GM18505 (cell line): Measurements from ENCODE around the gene PAK5.

Experiments used
- ATAC-seq: cut with Tn5 transposase; IDR thresholded peaks from one replicate; pipeline ENCODE4 v1.9.1; 2021; ENCODE audit not compliant: unreplicated experiment
- POLR2A ChIP-seq: IDR thresholded peaks from 4 replicates; pipeline ENCODE4 v1.6.1; 2011; ENCODE audit warnings: borderline replicate concordance; ENCODE audit not compliant: insufficient read depth, insufficient read length; ENCODE audit errors: extremely low read depth

PAK5 gene

DNA sequence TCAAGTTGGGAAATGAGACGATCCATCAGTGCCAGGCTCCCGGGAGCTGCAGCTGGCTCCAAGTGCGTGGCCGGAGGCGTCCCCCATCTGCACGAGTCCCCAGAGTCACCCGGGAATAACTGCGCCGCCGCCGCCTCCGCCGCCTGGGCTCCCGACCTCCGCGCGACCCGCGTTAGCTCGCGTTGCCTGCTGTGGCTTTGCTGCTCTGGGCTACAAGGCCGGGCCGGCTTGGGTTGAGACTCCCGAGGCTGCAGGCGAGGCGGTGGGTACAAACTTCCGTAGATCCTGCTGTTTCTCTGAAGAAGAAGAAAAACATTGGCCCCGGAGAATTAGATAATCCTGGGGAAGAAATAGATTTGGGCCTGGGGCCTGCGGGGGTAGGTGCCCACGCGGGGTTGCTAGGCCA is 331.9 kb downstream of the PAK5 start:
- no peak for ATAC-seq
- no peak for TF ChIP-seq POLR2A

DNA sequence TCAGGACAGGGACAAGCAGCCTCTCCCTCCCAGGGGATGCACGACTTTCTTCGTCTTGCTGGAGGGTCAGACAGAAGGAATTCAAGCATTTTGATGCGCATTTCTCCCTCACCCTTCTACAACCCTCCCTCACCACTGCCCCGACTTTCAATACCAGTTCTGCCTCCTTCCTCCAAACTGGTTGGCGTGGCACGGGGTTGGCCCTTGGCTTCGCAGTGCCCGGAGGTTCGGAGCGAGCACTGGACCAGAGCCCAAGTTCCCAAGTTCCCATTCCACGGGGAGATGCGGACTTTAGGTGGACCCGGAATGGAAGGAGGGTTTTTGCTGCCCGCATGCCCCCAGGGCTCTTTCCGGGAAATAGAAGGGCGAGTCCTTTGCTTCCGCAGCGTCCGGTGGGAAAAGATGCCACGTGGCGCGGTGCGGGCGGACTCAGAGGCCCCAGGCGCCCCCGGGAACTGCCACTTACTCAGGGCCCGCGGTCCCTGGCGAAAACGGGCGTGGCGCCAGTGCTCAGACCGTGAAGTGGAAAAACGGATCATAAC is 332.5 kb downstream of the PAK5 start:
- no peak for TF ChIP-seq POLR2A
- ATAC-seq = no peak

DNA sequence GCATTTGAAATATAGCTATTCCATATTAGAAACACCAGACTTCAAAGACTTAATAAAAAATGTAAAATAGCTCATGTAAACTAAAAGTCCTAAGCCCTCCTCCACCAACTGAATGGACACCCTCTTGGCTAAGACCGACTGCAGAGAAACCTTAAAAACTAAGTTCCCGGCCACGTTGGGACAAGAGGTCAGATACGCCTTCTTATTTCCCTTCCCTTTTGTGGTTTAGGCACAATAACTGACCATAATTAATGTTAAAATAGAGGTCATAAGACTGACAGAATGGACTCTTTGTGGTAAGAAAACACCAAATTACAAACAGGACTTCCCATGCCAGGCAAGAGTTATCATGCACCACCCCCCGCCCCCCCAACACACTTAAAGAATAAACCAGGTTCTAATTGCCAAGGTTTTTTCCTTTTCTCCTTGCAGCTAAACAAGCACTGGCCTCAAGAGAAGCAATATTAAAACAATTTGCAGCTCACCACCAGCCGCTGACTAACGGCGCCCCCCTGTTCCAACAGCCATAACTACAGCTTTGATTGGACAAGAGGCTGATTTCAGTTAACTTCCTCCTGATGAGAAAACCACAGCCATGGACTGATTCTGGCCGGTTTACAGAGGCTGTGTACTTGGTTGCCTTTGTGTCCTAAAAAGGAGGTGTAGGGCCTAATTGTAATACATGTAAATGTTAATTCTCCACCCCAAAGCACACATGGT is 335.2 kb downstream of the PAK5 start:
- ATAC-seq = no peak
- TF ChIP-seq POLR2A = no peak

DNA sequence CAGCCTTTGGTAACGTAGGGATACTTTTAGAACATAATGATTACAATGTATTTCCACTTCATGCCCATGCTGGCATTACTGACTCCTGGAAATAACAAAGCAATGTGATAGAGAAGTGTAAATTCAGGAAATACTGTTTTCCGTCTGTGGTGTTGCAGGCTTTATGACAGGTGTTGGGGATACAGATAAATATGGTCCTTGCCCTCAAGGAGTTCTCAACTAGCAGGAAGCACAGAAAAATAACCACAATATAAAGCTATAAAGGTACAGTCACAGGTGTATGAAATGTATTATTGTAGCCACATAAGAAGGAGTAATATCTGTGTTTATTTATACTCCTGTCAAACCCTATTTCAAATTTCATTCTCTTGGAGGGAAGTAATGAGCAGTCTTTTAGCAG is 337.4 kb downstream of the PAK5 start:
- ATAC-seq = no peak
- no peak for TF ChIP-seq POLR2A

DNA sequence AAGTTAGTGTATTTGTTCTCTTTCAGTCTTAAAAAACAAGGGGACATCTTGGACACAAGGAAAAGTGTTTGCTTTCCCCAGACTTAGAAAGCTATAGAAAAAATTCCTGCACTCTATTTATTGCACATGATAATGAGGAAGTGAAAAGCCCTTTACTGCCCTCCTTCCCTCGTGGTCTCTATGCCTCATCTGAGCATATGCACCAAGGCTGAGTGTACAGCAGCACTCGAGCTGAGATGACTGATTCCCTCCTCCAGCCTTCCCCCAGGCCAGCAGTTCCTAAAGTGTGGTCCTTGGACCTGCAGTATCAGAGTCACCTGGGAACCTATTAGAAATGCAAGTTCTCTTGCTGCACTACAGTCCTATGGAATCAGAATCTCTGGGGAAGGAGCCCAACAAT is 338.8 kb downstream of the PAK5 start:
- peak; percentile 70 for ATAC-seq
- TF ChIP-seq POLR2A = no peak

DNA sequence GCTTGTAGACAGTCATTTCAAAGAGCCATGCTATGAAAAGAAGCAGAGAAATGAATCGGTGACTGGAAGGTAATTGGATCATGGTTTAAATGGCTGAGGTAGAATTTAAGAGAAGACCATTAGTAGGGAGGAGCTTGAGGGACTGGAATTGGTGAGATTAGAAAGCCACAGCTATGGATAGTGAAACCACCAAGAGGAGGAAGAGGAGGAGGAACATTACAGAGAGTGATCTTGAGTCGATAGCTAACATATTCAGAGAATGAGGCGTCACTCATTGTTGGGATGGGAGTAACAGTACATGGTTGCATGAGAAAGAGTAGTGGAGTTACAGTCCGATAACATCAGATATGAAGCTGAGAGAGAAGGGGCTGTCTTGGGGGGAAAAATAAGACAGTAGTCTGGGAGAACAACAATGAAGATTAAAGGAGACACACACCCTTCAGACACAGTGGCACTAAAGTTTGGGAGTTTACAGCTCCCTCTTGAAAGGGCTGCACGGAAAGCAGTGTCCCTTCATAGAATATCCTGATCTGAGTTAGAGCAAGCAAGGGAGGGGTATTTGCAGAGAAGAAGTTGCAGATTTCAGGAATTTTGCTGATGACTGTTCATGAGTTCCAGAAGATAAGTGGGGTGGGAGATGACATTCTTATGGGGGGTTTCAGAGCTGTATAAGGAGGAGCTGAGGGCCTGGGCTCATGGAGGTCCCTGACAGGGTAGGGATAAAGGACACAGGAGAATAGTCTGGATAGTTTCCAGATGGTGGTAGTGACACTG is 339.6 kb downstream of the PAK5 start:
- no peak for TF ChIP-seq POLR2A
- ATAC-seq = no peak

DNA sequence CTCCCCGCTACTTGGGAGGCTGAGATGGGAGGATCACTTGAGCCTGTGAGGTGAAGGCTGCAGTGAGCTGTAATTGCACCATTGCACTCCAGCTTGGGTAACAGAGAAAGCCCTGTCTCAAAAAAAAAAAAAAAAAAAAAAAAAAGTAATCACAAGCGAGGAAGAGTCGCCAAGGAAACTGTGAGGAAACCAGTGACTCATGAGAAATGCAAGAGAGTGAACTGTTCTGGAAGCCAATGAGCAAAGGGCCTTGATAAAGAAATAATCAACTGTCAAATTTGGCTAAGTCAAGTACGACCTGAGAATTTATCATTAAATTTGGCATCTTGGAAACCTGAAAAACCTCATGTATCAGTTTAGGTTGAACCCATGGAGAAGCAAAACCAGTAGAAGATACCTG is 340.6 kb downstream of the PAK5 start:
- no peak for TF ChIP-seq POLR2A
- ATAC-seq = no peak

DNA sequence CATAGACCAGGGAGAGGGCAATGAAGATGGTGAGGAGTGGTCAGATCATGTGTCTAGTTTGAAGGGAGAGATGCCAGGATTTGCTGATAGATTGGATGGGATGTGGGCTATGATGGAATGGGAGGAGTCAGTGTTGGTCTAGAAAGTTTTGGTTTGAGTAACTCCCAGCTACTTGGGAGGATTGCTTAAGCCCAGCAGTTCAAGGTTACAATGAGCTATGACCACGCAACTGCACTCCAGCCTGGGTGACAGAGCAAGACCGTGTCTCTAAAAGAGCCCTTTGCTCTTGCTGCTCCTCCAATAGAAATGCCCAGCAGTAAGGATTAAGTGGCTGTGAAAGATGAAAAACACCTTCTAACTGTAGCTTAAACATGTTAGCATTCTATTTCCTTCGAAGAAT is 342.7 kb downstream of the PAK5 start:
- ATAC-seq = no peak
- no peak for TF ChIP-seq POLR2A

DNA sequence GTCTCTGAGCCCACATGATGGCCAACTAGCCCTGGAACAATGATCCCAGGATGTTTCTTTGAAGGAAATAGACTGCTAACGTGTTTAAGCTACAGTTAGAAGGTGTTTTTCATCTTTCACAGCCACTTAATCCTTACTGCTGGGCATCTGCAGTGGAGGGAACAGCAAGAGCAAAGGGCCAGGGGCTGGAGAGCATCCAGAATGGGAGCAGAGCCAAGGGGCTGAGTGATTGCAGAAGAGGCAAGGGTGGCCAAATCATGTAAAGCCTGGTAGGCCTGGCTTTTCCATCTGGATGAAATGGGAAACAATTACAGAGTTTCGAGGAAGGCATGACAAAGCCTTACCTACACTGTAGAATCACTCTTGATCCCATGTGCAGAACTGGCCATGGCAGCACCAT is 343.2 kb downstream of the PAK5 start:
- ATAC-seq = no peak
- no peak for TF ChIP-seq POLR2A

DNA sequence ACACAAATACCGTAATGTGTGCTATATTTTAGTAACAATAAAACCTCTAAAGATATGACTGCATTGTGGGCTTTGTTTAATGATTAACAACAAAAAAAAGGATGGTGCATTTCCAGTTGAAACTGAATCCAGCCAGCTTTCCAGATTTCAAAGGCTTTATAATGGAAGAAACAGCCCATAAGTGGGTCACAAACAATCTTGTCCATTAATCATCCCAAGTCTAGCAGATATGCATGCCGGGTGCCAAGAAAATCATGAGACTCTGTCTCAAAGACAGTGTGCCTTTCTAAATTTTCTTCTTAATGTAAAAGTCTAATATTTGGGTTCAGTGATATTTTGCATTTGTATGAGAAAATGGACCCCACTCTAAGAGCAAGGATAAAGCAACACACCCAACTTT is 345.1 kb downstream of the PAK5 start:
- ATAC-seq = no peak
- TF ChIP-seq POLR2A = no peak

DNA sequence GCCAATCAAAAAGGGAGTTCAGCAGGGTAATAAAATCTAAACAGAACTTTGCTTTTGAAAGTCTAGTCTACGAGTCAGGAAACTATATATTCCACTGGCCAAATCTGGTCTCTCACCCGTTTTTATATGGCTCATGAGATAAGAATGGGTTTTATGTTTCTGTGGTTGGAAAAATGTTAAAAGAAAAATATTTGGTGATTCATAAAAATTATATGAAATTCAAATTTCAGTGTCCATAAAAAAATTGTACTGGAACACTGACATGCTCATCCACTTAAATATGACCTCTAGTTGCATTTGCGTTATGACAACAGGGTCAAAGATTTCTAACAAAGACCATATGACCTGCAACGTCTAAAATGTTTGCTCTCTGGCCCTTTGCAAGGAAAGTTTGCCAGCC is 346.8 kb downstream of the PAK5 start:
- ATAC-seq = no peak
- no peak for TF ChIP-seq POLR2A

DNA sequence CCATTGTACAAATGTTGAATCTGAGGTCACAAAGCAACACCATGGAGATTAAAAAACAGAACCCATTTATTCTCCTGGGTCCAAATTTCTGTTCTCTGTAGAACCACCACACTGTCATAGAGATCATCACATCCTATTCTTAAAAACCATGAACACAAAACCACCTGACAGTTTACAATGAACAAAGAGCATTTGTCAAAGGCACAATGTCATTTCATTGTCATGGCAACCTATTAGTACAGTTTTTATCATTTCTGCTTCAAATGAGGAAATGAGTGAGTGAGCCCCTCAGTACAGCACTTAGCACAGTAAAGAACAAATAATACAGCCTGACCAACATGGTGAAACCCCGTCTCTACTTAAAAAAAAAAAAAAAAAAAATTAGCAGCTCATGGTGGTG is 347.6 kb downstream of the PAK5 start:
- no peak for TF ChIP-seq POLR2A
- no peak for ATAC-seq

DNA sequence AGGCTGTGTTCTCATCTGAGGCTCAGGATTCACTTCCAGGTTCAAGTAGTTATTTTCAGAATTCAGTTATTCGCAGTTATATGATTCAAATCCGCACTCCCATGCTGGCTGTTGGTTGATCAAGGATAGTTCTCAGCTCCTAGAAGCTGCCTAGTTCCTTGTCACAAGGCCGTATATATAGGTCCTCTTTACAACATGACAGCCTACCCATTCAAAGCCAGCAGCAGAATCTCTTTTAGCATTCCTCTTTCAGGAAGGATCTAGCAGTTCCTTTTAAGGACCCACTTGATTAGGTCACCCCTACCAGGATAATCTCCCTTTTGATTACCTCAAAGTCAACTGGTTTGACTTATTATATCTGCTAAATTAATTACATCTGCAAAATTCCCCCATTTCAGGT is 348.2 kb downstream of the PAK5 start:
- ATAC-seq = no peak
- TF ChIP-seq POLR2A = no peak

DNA sequence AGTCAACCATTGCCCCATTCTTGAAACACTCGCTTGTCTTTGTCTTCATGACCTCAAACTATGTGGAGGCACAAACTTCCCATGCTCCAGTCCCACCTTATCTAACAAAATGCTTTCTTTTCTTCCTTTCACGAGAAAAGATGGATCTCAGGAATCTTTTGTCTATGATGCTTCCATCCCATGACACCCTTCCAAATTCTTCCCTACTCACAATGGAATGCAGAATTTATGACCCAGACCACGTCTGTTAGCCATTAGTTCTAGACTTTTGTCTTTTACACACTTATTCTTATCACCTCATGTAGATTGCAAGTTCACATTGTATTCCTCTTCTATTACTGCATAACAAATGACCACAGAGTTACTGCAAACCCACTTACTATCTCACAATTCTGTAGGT is 348.7 kb downstream of the PAK5 start:
- no peak for TF ChIP-seq POLR2A
- no peak for ATAC-seq

DNA sequence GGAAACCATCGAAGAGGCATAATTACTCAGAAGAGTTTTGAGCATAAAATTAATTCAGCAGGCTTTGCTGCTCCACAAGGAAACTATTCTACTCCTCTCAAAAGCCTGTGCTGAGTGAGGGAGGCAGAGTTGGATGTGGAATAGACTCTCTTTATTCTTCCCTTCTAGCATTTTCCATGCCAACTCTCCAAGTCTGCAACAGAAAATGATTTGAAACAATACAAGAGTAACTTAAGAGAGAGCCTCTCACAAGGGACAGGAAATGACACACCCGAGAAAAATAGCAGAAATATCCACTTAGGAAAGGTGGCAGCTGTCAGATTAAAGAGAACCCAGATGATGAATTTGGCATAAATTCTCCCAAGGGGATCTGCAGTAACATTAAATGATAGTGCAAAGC is 350.8 kb downstream of the PAK5 start:
- ATAC-seq = no peak
- TF ChIP-seq POLR2A = no peak
